Measurements from ENCODE around the gene AKR1A1.

- TF ChIP-seq CTCF (IDR thresholded peaks at IDR 0.05; ENCODE audit: low read depth, low read length, poor library complexity, severe bottlenecking) = no peak
- TF ChIP-seq EZH2phosphoT487 (IDR thresholded peaks at IDR 0.05; ENCODE audit: borderline replicate concordance, low read length) = no peak
Measured at GRCh38 chr1:45510972-45511527, 39.6 kb upstream of the AKR1A1 start.
